Measurements from ENCODE around the gene VTI1A.
"Not testable (repeated sequence)": the region's sequence is repeated elsewhere in the genome, so short reads cannot be mapped to it uniquely, and the experiment has no call there.

VTI1A gene

DNA sequence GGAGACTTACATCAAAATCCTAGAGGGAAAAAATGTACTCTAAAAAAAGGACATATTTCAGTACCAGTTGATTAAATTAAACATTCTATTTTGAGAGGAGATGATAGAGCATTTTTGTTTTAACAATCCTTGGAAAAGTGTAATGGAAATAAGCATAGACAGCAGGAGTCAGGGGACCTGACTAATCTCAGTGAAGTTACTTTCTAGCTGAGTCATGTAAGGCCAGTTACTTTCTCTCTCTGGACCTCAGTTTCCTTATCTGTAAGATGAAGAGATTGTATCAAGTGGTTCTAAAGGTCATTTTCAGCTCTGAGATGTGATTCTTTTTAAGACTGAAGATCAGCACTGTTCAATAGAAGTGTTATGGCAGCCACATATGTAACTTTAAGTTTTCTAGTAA is 44.1 kb downstream of the VTI1A start:
- DNase-seq (ENCODE audit: low read depth, low spot score): no peak
- no peak overlapping the region for H3K4me3 ChIP-seq (ENCODE audit: low read depth, low read length)
- ChIA-PET POLR2A (no interaction called here), CTCF (interaction anchor here (1.2 to 2.1 kb wide), 3 partner anchors 16 to 894 kb away, joined by 5 to 11 read pairs (median 10); no protein-coding TSS in a partner anchor)
- TF ChIP-seq, protein P1, sequence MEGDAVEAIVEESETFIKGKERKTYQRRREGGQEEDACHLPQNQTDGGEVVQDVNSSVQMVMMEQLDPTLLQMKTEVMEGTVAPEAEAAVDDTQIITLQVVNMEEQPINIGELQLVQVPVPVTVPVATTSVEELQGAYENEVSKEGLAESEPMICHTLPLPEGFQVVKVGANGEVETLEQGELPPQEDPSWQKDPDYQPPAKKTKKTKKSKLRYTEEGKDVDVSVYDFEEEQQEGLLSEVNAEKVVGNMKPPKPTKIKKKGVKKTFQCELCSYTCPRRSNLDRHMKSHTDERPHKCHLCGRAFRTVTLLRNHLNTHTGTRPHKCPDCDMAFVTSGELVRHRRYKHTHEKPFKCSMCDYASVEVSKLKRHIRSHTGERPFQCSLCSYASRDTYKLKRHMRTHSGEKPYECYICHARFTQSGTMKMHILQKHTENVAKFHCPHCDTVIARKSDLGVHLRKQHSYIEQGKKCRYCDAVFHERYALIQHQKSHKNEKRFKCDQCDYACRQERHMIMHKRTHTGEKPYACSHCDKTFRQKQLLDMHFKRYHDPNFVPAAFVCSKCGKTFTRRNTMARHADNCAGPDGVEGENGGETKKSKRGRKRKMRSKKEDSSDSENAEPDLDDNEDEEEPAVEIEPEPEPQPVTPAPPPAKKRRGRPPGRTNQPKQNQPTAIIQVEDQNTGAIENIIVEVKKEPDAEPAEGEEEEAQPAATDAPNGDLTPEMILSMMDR (IDR thresholded peaks at IDR 0.05; ENCODE audit: insufficient read depth, low read length, missing control alignments): no peak

DNA sequence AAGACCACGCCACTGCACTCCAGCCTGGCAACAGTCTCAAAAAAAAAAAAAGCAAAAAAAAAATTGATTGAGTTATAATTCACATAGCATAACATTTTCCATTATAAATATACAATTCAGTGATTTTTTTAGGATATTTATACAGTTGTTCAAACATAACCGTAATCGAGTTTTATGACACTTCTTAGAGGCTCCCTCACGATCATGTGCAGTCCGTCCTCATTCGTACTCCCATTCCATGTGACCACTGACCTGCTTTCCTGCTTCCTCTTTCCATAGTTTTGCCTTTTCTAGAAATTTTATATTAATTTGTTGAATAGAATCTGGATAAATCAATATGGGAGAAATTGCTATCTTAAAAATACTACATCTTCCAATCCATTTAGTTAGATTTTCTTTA is 45.7 kb downstream of the VTI1A start:
- POLR2A ChIA-PET: no interaction called here
- H3K4me3 ChIP-seq (ENCODE audit: low read depth, low read length): no peak overlapping the region
- TF ChIP-seq, protein P1 (IDR thresholded peaks at IDR 0.05; ENCODE audit: insufficient read depth, low read length, missing control alignments): no peak
- no peak for DNase-seq (ENCODE audit: low read depth, low spot score)
- CTCF ChIA-PET: interaction anchor here (1.2 to 1.8 kb wide), 2 partner anchors 18 to 892 kb away, joined by 5 to 10 read pairs; no protein-coding TSS in a partner anchor

DNA sequence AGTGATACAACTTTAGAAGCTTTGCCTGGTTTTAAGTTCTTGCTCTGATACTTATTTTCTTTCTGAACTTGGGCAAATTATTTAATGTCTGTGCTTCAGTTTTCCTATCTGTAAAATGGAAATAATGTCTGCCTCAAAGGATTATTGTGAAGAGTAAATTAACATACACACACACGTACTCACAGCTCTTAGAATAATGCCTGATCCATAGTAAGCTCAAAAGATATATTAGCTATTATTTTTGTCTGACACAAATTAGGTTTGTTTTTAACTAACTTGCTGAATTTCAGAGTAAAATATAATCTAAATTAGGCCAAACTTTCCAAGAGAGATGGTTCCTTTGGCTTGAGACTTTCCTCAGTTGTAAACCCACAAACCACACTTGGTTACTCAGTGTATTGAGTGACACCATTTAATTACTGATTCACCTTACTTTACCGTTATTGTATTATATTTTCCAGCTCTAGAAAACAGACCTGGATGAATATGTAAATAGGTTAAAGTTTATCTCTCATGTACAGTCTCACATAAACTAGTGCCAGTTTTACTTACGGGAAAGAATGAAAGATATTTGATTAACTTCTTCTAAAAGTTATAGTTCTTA is 50.4 kb downstream of the VTI1A start:
- DNase-seq (ENCODE audit: low read depth, low spot score): no peak
- TF ChIP-seq, protein P1 (IDR thresholded peaks at IDR 0.05; ENCODE audit: insufficient read depth, low read length, missing control alignments): no peak
- ChIA-PET CTCF (interaction anchor here (1.2 to 2.2 kb wide), 2 partner anchors 22 to 25 kb away, joined by 3 to 5 read pairs; no protein-coding TSS in a partner anchor), POLR2A (no interaction called here)
- H3K4me3 ChIP-seq (ENCODE audit: low read depth, low read length): no peak overlapping the region

DNA sequence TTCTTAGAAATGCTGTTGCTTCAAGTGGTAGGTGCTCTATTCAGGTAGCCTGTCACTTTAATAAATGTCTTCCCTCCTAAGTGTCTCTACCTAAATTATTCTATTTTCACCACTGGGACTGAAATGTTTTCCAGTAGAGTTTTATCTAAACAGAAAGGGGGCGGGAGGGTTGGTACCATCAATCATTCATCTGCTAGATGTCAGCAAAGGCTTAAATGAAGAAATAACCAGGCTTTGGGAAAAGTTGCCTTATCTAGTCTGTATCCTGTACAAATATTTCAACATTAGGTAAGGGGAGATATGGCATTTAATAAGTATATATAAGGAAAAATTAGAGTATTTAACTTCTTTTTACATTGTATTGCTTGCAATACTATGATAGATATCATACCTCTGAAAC is 51.8 kb downstream of the VTI1A start:
- ChIA-PET CTCF (no interaction called here), POLR2A (no interaction called here)
- DNase-seq (ENCODE audit: low read depth, low spot score): no peak
- no peak overlapping the region for H3K4me3 ChIP-seq (ENCODE audit: low read depth, low read length)
- TF ChIP-seq, protein P1 (IDR thresholded peaks at IDR 0.05; ENCODE audit: insufficient read depth, low read length, missing control alignments): no peak

DNA sequence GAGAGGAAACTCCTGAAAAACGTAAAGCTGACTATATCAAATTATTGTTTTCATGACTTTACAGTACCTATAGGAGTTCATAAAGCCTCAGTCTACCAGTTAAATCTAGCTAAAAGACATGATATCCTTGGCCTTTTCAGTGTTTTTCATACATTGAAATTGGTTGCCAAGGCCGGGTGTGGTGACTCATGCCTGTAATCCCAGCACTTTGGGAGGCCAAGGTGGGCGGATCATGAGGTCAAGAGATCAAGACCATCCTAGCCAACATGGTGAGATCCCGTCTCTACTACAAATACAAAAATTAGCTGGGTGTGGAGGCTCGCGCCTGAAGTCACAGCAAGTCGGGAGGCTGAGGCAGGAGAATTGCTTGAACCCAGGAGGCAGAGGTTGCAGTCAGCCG is 53.0 kb downstream of the VTI1A start:
- H3K4me3 ChIP-seq (ENCODE audit: low read depth, low read length); POLR2A ChIA-PET; DNase-seq (ENCODE audit: low read depth, low spot score): not testable (repeated sequence)
- CTCF ChIA-PET: interaction anchor here (0.9 kb wide), 1 partner anchor 24 kb away, joined by 7 read pairs; no protein-coding TSS in a partner anchor

DNA sequence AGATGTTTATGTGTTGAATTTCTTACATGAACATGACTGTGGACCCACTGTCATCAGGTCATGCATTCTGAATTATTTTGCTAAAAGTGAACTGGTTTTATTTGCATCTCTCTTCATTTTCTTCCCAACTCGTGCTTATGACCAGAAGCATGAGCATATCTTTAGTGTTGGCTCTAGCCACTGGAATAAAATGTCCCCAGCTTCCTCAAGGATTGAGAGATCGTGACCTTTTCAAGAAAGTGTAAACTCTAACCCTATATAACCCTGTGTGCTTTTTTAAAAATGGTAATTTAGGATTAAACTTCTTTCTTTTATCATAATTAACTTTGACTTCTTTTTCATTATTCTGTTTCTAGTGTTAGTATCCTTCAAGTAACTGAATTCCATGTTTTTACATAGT is 55.5 kb downstream of the VTI1A start:
- TF ChIP-seq, protein P1 (IDR thresholded peaks at IDR 0.05; ENCODE audit: insufficient read depth, low read length, missing control alignments): no peak
- ChIA-PET POLR2A (no interaction called here), CTCF (interaction anchor here (0.9 to 2.0 kb wide), 2 partner anchors 24 to 31 kb away, joined by 3 to 6 read pairs; no protein-coding TSS in a partner anchor)
- no peak for DNase-seq (ENCODE audit: low read depth, low spot score)
- no peak overlapping the region for H3K4me3 ChIP-seq (ENCODE audit: low read depth, low read length)

DNA sequence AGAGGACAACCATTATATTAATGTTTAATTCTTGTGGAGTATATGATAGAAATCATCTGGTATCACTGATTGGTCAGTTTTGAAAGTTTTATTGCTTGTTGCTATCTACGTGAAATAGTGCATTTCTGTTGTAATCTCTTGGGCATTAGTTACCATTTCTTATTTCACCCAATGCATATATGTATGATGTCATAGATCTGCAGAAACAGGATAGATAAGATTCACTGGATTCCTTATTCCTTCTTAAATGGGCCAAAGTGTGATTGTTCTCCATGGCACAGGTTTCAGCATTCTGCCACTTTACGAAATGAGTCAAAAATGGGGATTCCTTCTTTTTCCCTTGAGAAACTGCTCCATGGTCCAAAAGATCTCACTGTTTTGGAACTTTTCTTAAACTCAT is 56.6 kb downstream of the VTI1A start:
- ChIA-PET CTCF (no interaction called here), POLR2A (no interaction called here)
- no peak for DNase-seq (ENCODE audit: low read depth, low spot score)
- TF ChIP-seq, protein P1 (IDR thresholded peaks at IDR 0.05; ENCODE audit: insufficient read depth, low read length, missing control alignments): no peak
- no peak overlapping the region for H3K4me3 ChIP-seq (ENCODE audit: low read depth, low read length)
